Spleen (tissue), 11 donors: Measurements from ENCODE around the gene NLRP11. TPM values are rescaled to one million over a fixed set of nuclear protein-coding genes. Genes with fewer than 3 reads are reported as not detected.

ENCODE experiments used
- DNase-seq: peaks from one replicate; pipeline ENCODE4 v3.0.0-alpha.2; 2020
- H3K27ac ChIP-seq, 8 donors: fragments of 200-600 bp; sonication (generic) in 7 of 8; 1 replicate in 4 of 8; 2 replicates in 4 of 8; pipeline versions ENCODE4 v1.5.0 to v1.8.0; 2016 to 2021; ENCODE audit warnings: inconsistent platforms in 4 of 8, mild to moderate bottlenecking in 4 of 8, moderate library complexity in 1 of 8
- H3K27me3 ChIP-seq, 7 donors: fragments of 200-600 bp; sonication (generic) in 6 of 7; replicated peaks in 1 of 7; 1 replicate in 4 of 7; 2 replicates in 3 of 7; pipeline versions ENCODE4 v1.5.0 to v1.8.0; 2016 to 2021; ENCODE audit warnings: inconsistent platforms in 3 of 7, mild to moderate bottlenecking in 1 of 7
- H3K36me3 ChIP-seq, 6 donors: fragments of 200-600 bp; sonication (generic) in 5 of 6; 1 replicate in 4 of 6; 2 replicates in 2 of 6; pipeline versions ENCODE4 v1.5.0 to v1.8.0; 2016 to 2021; ENCODE audit warnings: inconsistent platforms in 2 of 6
- H3K4me1 ChIP-seq, 6 donors: fragments of 200-600 bp; sonication (generic) in 5 of 6; 1 replicate in 3 of 6; 2 replicates in 3 of 6; pipeline versions ENCODE4 v1.5.0 to v1.8.0; 2016 to 2021; ENCODE audit warnings: inconsistent platforms in 3 of 6
- H3K4me3 ChIP-seq, 8 donors: fragments of 200-600 bp; sonication (generic) in 7 of 8; 1 replicate in 4 of 8; 2 replicates in 4 of 8; pipeline versions ENCODE4 v1.5.0 to v1.8.0; 2016 to 2021; ENCODE audit warnings: inconsistent platforms in 4 of 8, mild to moderate bottlenecking in 4 of 8, moderate library complexity in 2 of 8
- H3K9me3 ChIP-seq, 8 donors: fragments of 200-600 bp; sonication (generic) in 7 of 8; 1 replicate in 4 of 8; 2 replicates in 4 of 8; pipeline versions ENCODE4 v1.5.0 to v1.8.0; 2016 to 2021; ENCODE audit warnings: inconsistent platforms in 4 of 8
- POLR2A ChIP-seq, 3 donors: fragments of 450-650 bp; IDR thresholded peaks; one replicate each; pipeline ENCODE4 v1.5.1; 2017; ENCODE audit warnings: antibody characterized with exemption in 3 of 3, mild to moderate bottlenecking in 1 of 3
- POLR2AphosphoS5 ChIP-seq, 3 donors: sonication (generic); formaldehyde crosslinking; IDR thresholded peaks; one replicate each; pipeline ENCODE4 v1.5.1; 2017; ENCODE audit warnings: antibody characterized with exemption in 3 of 3
- whole genome bisulfite sequencing, 5 donors: extraction: QIAGEN DNeasy Blood & Tissue Kit in 3 of 5; methylation state at CpG; one replicate each; pipeline versions ENCODE4 v1.1.5 to v1.1.7; 2013 to 2018; 5-methylcytosine and 5-hydroxymethylcytosine counted together
- intact Hi-C: fragments of 100-400 bp; cut with DNase I; formaldehyde crosslinking; loops from one replicate; pipeline ENCODE4 v1.15.0; 2023; ENCODE audit warnings: low total_unique reads
- polyA plus RNA-seq, 3 donors: library from polyadenylated mRNA; stranded (reverse); fragments of 200-250 nt; gene quantifications; one replicate each; pipeline ENCODE4 v1.2.1, GENCODE V29; 2013
- total RNA-seq, 7 donors: library from RNA; depleted of rRNA in 3 of 7; stranded (reverse); fragments of >200 nt in 3 of 7; fragmentation: NEBNext Ultra II Directional in 4 of 7; extraction: Animal tissue kit (Norgen Biotek cat#: 25700) in 4 of 7; gene quantifications; one replicate each; pipeline versions ENCODE4 v1.1.0 to v1.2.1, GENCODE V29; 2016 to 2021
- TF ChIP-seq, protein P1 (sequence below), 11 experiments: fragments of 200-600 bp in 7 of 11; fragments of 450-650 bp in 4 of 11; sonication (generic) in 4 of 11; IDR thresholded peaks in 8 of 11; conservative IDR thresholded peaks in 3 of 11; 1 replicate in 7 of 11; 2 replicates in 4 of 11; pipeline versions ENCODE4 v1.4.0 to v1.8.0; 2016 to 2021; ENCODE audit warnings: antibody characterized with exemption in 11 of 11, inconsistent platforms in 4 of 11, mild to moderate bottlenecking in 1 of 11
- donor health status: healthy with polysubstance abuse.
- donor health status: DM: no; HTN: no; CAD: no; lungs with moderate emphysema.
- donor health status: DM: no; HTN: no; CAD: no.
- donor health status: Bipolar disorder and iron deficiency.
- donor health status: healthy.
- donor health status: DM: no; HTN: no; CAD: no.
- donor health status: DM: yes; HTN: yes; CAD: no.

Gene NLRP11
- total and polyA plus RNA-seq, 10 donors, result 0.03 to 0.22 (median 0.11) TPM; not detected in 6

DNA sequence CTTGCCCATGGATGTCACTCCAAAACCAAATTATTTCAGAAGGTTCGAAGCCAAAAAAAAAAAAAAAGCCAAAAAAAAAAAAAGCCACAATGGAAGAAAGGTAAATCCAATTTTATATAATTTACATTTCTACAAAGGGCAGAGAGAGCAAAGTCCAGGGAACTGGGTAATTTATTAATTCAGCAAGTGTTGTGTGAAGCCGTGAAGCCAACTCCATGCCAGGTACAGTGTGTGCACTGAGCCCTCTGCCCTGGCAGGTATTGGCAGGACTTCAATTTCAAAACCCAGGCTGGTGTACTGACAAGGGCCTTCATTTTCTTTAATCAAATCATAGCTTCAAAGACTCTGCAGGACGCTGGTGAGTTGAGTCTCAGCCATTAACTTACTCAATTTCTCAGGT lies 78.4 kb downstream of the NLRP11 start:
- Histone ChIP-seq H3K4me3 (no peak overlapping the region), H3K9me3 (peaks cover 0 to 5% (median 0%) of the 10 kb centered on the region in 8 donors), H3K27me3 (peaks cover 0 to 16% (median 0%) of the 10 kb centered on the region in 7 donors), H3K36me3 (no peaks in the 10 kb centered on the region), H3K27ac (no peak overlapping the region), H3K4me1 (no peaks in the 10 kb centered on the region)
- intact Hi-C loops, result no loop called here
- TF ChIP-seq, protein P1, sequence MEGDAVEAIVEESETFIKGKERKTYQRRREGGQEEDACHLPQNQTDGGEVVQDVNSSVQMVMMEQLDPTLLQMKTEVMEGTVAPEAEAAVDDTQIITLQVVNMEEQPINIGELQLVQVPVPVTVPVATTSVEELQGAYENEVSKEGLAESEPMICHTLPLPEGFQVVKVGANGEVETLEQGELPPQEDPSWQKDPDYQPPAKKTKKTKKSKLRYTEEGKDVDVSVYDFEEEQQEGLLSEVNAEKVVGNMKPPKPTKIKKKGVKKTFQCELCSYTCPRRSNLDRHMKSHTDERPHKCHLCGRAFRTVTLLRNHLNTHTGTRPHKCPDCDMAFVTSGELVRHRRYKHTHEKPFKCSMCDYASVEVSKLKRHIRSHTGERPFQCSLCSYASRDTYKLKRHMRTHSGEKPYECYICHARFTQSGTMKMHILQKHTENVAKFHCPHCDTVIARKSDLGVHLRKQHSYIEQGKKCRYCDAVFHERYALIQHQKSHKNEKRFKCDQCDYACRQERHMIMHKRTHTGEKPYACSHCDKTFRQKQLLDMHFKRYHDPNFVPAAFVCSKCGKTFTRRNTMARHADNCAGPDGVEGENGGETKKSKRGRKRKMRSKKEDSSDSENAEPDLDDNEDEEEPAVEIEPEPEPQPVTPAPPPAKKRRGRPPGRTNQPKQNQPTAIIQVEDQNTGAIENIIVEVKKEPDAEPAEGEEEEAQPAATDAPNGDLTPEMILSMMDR (IDR thresholded peaks at IDR 0.05 in 8 of 11, conservative IDR thresholded peaks at IDR 0.05 in 3 of 11), result no peak
- no peak for TF ChIP-seq POLR2A (IDR thresholded peaks at IDR 0.05)
- DNase-seq, result no peak
- WGBS, 5 donors, result 65 to 82% (median 71%) methylated on average over 3 of the region's 3 CpGs

DNA sequence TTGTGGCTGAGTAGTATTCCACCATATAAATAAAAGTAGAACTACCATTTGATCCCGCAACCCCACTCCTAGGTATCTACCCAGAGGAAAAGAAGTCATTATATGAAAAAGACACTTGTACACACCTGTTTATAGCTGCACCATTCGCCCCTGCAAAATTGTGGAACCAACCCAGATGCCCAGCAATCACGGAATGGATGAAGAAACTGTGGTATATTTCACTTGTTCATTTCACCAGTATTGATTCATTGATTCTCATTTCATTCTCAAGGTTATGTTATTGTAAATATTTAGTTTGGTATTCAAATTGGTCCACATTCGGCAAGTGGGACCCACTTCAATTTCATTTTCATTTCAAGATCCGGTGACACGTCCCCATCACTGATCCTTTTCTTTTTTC lies 81.1 kb downstream of the NLRP11 start:
- no peak overlapping the region for H3K27ac ChIP-seq
- no peaks in the 10 kb centered on the region for H3K4me1 ChIP-seq
- TF ChIP-seq POLR2AphosphoS5 (IDR thresholded peaks at IDR 0.05), result no peak
- no peak for TF ChIP-seq POLR2A (IDR thresholded peaks at IDR 0.05)
- TF ChIP-seq, protein P1 (IDR thresholded peaks at IDR 0.05 in 8 of 11, conservative IDR thresholded peaks at IDR 0.05 in 3 of 11), result no peak
- no peaks in the 10 kb centered on the region for H3K9me3 ChIP-seq
- H3K4me3 ChIP-seq, result no peak overlapping the region
- no peaks in the 10 kb centered on the region for H3K36me3 ChIP-seq
- no peak for DNase-seq
- 83 to 95% (median 87%) methylated on average over 6 of the region's 6 CpGs for WGBS, 5 donors
- intact Hi-C loops, result no loop called here
- peaks cover 0 to 12% (median 0%) of the 10 kb centered on the region in 7 donors for H3K27me3 ChIP-seq

- DNase-seq, result no peak
- no peak for TF ChIP-seq POLR2AphosphoS5 (IDR thresholded peaks at IDR 0.05)
- TF ChIP-seq, protein P1 (IDR thresholded peaks at IDR 0.05 in 8 of 11, conservative IDR thresholded peaks at IDR 0.05 in 3 of 11), result no peak
- no peak for TF ChIP-seq POLR2A (IDR thresholded peaks at IDR 0.05)
- Histone ChIP-seq H3K9me3 (no peaks in the 10 kb centered on the region), H3K27ac (no peak within 1 kb of the TSS), H3K27me3 (peaks cover 0 to 57% (median 0%) of the 10 kb centered on the region in 7 donors), H3K4me3 (no peak within 1 kb of the TSS), H3K36me3 (no peaks in the 10 kb centered on the region), H3K4me1 (no peaks in the 10 kb centered on the region)
- intact Hi-C loops, result no loop called here
- WGBS, 5 donors, result 84 to 98% (median 92%) methylated on average over 3 of the region's 3 CpGs
Measured at GRCh38 chr19:55738302-55738701, 93.5 kb downstream of the NLRP11 start, which contains the start of gene NLRP9. TSS of gene NLRP9 (minus strand) at chr19:55738402. CDS start at chr19:55738374, 28 bp downstream.

Other genes with a start within 250 kb of the NLRP11 start
- 10 to 100 TPM in 5 of 7 donors, 1 to 10 TPM in 2; 7.6 to 17.3 (median 11.4) TPM for gene FIZ1, start 232.5 kb downstream of the NLRP11 start, total RNA-seq
- 10 to 100 TPM in 1 of 3 donors, 1 to 10 TPM in 2; 5.1 to 11.5 (median 7.8) TPM for gene FIZ1, start 232.5 kb downstream of the NLRP11 start, polyA plus RNA-seq
- gene ZNF524, start 231.7 kb downstream of the NLRP11 start, total RNA-seq, result 10 to 100 TPM; 19.7 to 42.5 (median 23.9) TPM
- 10 to 100 TPM; 33.3 to 57.8 (median 39.2) TPM for gene ZNF524, start 231.7 kb downstream of the NLRP11 start, polyA plus RNA-seq
- gene ZNF865, start 226.4 kb downstream of the NLRP11 start, total RNA-seq, result 10 to 100 TPM; 12.2 to 23.3 (median 17.8) TPM
- 10 to 100 TPM in 1 of 3 donors, 1 to 10 TPM in 2; 4.8 to 10.4 (median 5.3) TPM for gene ZNF865, start 226.4 kb downstream of the NLRP11 start, polyA plus RNA-seq
- 1 to 10 TPM; 4.0 to 10.0 (median 7.1) TPM for gene ZNF784, start 207.4 kb downstream of the NLRP11 start, total RNA-seq
- gene ZNF784, start 207.4 kb downstream of the NLRP11 start, polyA plus RNA-seq, result 1 to 10 TPM; 3.3 to 7.6 (median 5.6) TPM
- 10 to 100 TPM; 25.4 to 58.7 (median 31.7) TPM for gene ZNF580, start 191.0 kb downstream of the NLRP11 start, total RNA-seq
- gene ZNF580, start 191.0 kb downstream of the NLRP11 start, polyA plus RNA-seq, result 10 to 100 TPM; 18.9 to 36.7 (median 33.3) TPM
- 10 to 100 TPM; 21.4 to 34.9 (median 27.2) TPM for gene ZNF581, start 188.3 kb downstream of the NLRP11 start, total RNA-seq
- 10 to 100 TPM; 39.8 to 46.5 (median 43.6) TPM for gene ZNF581, start 188.3 kb downstream of the NLRP11 start, polyA plus RNA-seq
- gene CCDC106, start 183.8 kb downstream of the NLRP11 start, total RNA-seq, result 10 to 100 TPM; 11.9 to 23.4 (median 14.4) TPM
- 10 to 100 TPM; 26.7 to 40.1 (median 37.8) TPM for gene CCDC106, start 183.8 kb downstream of the NLRP11 start, polyA plus RNA-seq
- gene U2AF2, start 177.0 kb downstream of the NLRP11 start, total RNA-seq, result 100 to 1,000 TPM; 109 to 218 (median 176) TPM
- gene U2AF2, start 177.0 kb downstream of the NLRP11 start, polyA plus RNA-seq, result 100 to 1,000 TPM in 1 of 3 donors, 10 to 100 TPM in 2; 67.2 to 190 (median 85.5) TPM
- gene EPN1, start 156.8 kb downstream of the NLRP11 start, total RNA-seq, result 100 to 1,000 TPM; 100 to 166 (median 129) TPM
- gene EPN1, start 156.8 kb downstream of the NLRP11 start, polyA plus RNA-seq, result 100 to 1,000 TPM in 1 of 3 donors, 10 to 100 TPM in 2; 36.8 to 115 (median 42.6) TPM
- gene NLRP9, start 93.6 kb downstream of the NLRP11 start, total RNA-seq, result not detected
- not detected for gene NLRP9, start 93.6 kb downstream of the NLRP11 start, polyA plus RNA-seq
- not detected for gene RFPL4A, start 72.9 kb downstream of the NLRP11 start, total RNA-seq
- not detected for gene RFPL4A, start 72.9 kb downstream of the NLRP11 start, polyA plus RNA-seq
- not detected for gene RFPL4AL1, start 62.9 kb downstream of the NLRP11 start, total RNA-seq
- gene RFPL4AL1, start 62.9 kb downstream of the NLRP11 start, polyA plus RNA-seq, result not detected
- under 1 TPM in 3 of 7 donors, not detected in 4; 0.07 to 0.46 (median 0.34) TPM for gene NLRP4, start 4.5 kb upstream of the NLRP11 start, total RNA-seq
- 1 to 10 TPM in 1 of 3 donors, under 1 TPM in 1, not detected in 1; 0.04 to 1.1 TPM for gene NLRP4, start 4.5 kb upstream of the NLRP11 start, polyA plus RNA-seq
- not detected for gene NLRP13, start 100.3 kb upstream of the NLRP11 start, total RNA-seq
- gene NLRP13, start 100.3 kb upstream of the NLRP11 start, polyA plus RNA-seq, result not detected
- not detected for gene NLRP8, start 115.8 kb upstream of the NLRP11 start, total RNA-seq
- gene NLRP8, start 115.8 kb upstream of the NLRP11 start, polyA plus RNA-seq, result not detected
- not detected for gene NLRP5, start 154.8 kb upstream of the NLRP11 start, total RNA-seq
- gene NLRP5, start 154.8 kb upstream of the NLRP11 start, polyA plus RNA-seq, result not detected